SK-MEL-5 (cell line): Measurements from ENCODE around the gene TSHZ2. TPM values are rescaled to one million over a fixed set of nuclear protein-coding genes. Genes with fewer than 3 reads are reported as not detected.
"Not testable (repeated sequence)": the region's sequence is repeated elsewhere in the genome, so short reads cannot be mapped to it uniquely, and the experiment has no call there.

Experiments used
- DNase-seq: peaks from one replicate; pipeline ENCODE4 v3.0.0-alpha.2; 2016; ENCODE audit warnings: low read depth, low spot score
- in situ Hi-C: cut with HindIII; loops from 2 replicates; pipeline ENCODE4 v1.10.0; 2016; ENCODE audit warnings: low sequenced_read_pairs, high pct_unique_total_duplicates, low pct_unique_long_range_greater_than_20kb
- small RNA-seq, 2 experiments: library from RNA; depleted of rRNA; stranded (forward); fragments of <200 nt; gene quantifications; one replicate each; pipeline ENCODE3, GENCODE V24; 2014
- total RNA-seq: library from RNA; depleted of rRNA; stranded (reverse); fragments of >200 nt; shearing (Covaris generic); gene quantifications from 2 replicates; pipeline ENCODE4 v1.2.3, GENCODE V29; 2014

TSHZ2 gene
- total RNA-seq, 1 experiment from 2014 or later, result not detected

DNA sequence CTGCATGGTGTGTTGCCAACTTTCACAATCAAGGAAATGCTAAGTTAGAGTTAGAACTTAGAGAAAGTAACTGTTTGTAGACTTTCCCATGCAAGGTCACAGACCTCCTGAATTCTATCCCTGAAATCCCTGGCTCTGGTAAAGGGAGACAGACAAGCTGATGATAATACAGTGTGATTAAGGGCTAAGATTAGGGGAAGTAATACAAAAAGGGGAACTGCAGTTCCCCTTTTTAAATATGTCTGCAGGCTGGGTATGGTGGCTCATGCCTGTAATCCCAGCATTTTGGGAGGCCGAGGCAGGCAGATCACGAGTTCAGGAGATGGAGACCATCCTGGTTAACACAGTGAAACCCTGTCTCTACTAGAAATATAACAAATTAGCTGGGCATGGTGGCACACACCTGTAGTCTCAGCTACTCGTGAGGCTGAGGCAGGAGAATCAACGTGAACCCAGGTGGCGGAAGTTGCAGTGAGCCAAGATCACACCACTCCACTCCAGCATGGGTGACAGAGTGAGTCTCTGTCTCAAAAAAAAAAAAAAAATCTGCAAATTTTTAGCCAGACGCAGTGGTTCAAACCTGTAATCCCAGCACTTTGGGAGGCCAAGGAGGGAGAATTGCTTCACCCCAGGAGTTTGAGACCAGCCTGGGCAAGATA lies 560.6 kb downstream of the TSHZ2 start:
- DNase-seq, result not testable (repeated sequence)

DNA sequence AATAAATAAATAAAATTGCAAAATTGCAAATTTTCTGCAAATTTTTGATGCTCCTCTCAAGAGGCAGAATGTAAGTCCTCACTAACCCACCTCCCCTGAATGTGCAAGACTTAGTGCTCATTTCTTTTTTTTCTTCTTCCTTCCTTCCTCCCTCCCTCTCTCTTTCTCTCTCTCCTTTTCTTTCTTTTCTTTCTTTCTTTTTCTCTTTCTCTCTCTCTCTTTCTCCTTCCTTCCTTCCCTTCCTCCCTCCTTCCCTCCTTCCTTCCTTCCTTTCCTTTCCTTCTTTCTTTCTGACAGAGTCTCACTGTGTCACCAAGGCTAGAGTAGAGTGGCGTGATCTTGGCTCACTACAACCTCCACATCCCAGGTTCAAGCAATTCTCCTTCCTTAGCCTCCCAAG lies 561.3 kb downstream of the TSHZ2 start:
- in situ Hi-C loops, result no loop called here

More for the DNA sequence above, 560.6 kb downstream of the TSHZ2 start:
- in situ Hi-C loops, result not testable (repeated sequence)

DNA sequence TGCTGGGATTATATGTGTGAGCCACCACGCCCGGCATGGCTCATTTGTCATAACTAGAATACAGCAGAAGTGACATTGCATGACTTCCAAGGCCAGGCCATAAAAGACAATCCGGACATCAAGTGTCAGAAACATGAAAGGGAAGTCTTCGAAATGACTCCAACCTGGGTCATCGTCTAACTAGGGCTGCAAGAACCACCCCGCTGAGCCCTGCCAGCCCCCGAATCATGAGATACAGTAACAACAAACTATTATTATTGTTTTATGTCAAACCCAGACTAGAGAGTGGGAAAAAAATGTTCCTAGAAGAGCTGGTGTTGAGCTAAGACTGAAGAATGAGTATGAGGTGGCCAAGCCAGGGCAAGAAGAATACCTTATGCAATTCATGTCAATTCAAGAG lies 561.9 kb downstream of the TSHZ2 start:
- in situ Hi-C loops, result no loop called here
- DNase-seq, result no peak

More for the DNA sequence above, 561.3 kb downstream of the TSHZ2 start:
- DNase-seq, result no peak

DNA sequence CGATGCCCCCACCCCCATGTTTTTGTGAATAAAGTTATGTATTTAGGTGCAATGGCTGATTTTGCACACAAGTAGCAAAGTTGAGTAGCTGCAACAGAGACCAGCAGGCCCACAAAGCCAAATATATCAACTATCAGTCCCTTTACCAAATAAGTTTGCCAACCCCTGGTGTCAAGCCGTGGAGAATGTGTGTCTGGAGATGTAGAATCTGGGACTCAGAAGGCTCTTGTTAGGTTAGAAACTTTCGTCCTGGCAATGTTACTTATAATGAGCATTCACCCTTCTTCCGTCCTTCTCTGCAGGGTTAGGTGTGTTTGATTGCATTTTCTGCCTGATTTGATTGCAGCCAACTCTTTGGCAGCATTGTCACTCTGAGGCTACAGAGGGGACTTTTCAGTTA lies 563.7 kb downstream of the TSHZ2 start:
- DNase-seq, result no peak
- in situ Hi-C loops, result no loop called here

DNA sequence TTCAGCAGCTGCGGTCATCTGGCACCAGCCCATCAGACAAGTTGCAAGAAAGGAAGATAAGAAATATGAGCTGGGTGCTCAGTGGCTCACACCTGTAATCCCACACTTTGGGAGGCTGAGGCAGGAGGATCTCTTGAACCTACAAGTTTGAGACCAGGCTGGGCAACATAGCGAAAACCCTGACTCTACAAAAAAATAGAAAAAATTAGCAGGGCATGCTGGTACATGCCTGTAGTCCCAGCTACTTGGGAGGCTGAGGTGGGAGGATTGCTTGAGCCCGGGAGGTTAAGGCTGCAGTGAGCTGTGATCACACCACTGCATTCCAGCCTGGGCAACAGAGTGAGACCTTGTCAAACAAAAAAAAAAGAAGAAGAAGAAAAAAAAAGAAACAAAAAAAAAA lies 564.2 kb downstream of the TSHZ2 start:
- in situ Hi-C loops, DNase-seq: not testable (repeated sequence)

DNA sequence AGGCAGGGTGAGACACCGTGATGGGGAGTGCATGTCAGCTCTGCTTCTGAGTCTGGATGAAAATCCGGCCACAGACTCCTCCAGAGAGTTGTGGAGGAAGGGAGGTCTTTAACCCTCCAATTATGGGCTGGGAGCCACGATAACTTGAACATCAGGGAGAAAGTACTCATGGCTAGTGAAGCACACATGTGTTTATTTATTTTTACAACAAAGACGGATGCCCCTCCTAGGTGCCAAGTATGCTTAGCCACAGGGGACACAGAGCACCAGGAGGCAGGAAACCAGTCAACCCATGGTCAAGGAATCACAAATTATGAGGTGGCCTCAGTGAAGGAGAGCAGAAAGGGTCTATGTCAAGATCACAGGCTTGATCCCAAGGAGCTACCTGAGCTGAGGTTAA lies 567.4 kb downstream of the TSHZ2 start:
- in situ Hi-C loops, result no loop called here
- DNase-seq, result no peak

Small RNA genes within 50 kb of the gene (small RNA-seq; reads per million reads assigned to genes)
- 0 reads per million in 2 experiments for gene RF00019
